ENCODE measurements around the gene HAS3. TPM values are rescaled to one million over a fixed set of nuclear protein-coding genes. Genes with fewer than 3 reads are reported as not detected.
A peak's percentile ranks its signal among the peaks of the same experiment; 100 is the strongest.

HAS3 gene
- total RNA-seq, 6 experiments from 2014 or later = 1.5 to 2.1 (median 1.5) TPM

GRCh38 chr16:69111216-69111875 is 5.9 kb downstream of the HAS3 start:
- H3K9me3 Mint-ChIP-seq = no peaks in the 10 kb centered on the region
- DNase-seq = no peak
- H3K27ac Mint-ChIP-seq = no peak overlapping the region
- H3K4me3 Mint-ChIP-seq = no peak overlapping the region
- 0 out of 2 replicates have a peak, but pooled peaks cover 4% of the 10 kb centered on the region for H3K4me1 Mint-ChIP-seq (ENCODE audit: low read depth)
- H3K27me3 Mint-ChIP-seq (ENCODE audit: insufficient read depth) = peaks cover 12% of the 10 kb centered on the region
- TF ChIP-seq, protein P1, sequence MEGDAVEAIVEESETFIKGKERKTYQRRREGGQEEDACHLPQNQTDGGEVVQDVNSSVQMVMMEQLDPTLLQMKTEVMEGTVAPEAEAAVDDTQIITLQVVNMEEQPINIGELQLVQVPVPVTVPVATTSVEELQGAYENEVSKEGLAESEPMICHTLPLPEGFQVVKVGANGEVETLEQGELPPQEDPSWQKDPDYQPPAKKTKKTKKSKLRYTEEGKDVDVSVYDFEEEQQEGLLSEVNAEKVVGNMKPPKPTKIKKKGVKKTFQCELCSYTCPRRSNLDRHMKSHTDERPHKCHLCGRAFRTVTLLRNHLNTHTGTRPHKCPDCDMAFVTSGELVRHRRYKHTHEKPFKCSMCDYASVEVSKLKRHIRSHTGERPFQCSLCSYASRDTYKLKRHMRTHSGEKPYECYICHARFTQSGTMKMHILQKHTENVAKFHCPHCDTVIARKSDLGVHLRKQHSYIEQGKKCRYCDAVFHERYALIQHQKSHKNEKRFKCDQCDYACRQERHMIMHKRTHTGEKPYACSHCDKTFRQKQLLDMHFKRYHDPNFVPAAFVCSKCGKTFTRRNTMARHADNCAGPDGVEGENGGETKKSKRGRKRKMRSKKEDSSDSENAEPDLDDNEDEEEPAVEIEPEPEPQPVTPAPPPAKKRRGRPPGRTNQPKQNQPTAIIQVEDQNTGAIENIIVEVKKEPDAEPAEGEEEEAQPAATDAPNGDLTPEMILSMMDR (IDR thresholded peaks at IDR 0.05) = no peak
- peaks cover 12% of the 10 kb centered on the region for H3K36me3 Mint-ChIP-seq (ENCODE audit: low read depth)

- Mint-ChIP-seq H3K27me3 (ENCODE audit: insufficient read depth) (peaks cover 10% of the 10 kb centered on the region), H3K4me1 (ENCODE audit: low read depth) (0 out of 2 replicates have a peak, but pooled peaks cover 4% of the 10 kb centered on the region), H3K4me3 (no peak overlapping the region), H3K27ac (no peak overlapping the region), H3K9me3 (no peaks in the 10 kb centered on the region), H3K36me3 (ENCODE audit: low read depth) (peaks cover 12% of the 10 kb centered on the region)
- DNase-seq = no peak
- TF ChIP-seq, protein P1 (IDR thresholded peaks at IDR 0.05) = no peak
Measured at GRCh38 chr16:69111876-69112230, 6.4 kb downstream of the HAS3 start.

DNA sequence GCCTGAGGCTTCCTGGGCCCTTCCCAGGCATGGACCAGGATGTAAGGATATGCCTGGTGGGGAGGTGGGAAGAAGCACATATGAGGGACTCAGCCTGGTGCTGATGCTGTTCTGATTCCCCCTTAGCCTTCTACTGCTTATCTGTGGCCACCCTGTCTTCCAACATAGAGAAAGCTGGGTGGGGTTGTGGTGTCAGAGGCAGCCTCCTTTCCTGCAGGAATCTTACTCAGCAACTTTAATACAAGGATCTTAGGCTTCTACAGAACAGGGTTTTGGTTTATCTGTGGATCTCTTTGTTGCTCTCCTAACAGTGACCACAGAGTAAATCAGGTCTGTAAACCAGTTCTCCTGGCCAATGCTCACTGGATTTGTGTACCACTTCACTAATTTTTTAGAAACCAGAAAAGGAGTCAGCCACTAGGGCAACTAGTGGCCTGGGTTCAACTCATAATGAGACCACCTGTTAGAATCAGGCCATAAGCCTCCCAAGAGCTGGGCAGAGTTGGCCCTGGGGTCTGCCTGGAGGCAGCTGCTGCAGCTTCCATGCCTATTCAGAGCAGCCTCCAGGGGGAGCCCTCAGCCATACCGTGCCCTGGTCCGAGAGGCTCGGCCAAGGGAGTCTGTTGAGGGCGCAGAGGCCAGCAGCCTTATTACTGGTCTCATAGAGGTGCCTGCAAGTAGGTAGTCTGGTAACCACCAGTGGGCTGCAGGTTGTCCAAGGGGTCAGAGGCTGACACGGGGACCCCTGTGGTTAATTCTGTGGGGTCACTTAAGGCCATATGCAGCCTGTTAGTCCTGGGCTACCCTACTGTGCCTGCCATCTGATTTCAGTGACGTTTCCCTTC is 7.1 kb downstream of the HAS3 start:
- TF ChIP-seq, protein P1 (IDR thresholded peaks at IDR 0.05) = peak; percentile 86
- Mint-ChIP-seq H3K27me3 (ENCODE audit: insufficient read depth) (peaks cover 5% of the 10 kb centered on the region), H3K9me3 (no peaks in the 10 kb centered on the region), H3K4me1 (ENCODE audit: low read depth) (no peaks in the 10 kb centered on the region), H3K27ac (no peak overlapping the region), H3K36me3 (ENCODE audit: low read depth) (peaks cover 12% of the 10 kb centered on the region), H3K4me3 (no peak overlapping the region)
- DNase-seq = no peak

- Mint-ChIP-seq H3K4me3 (no peak overlapping the region), H3K27me3 (ENCODE audit: insufficient read depth) (peaks cover 2% of the 10 kb centered on the region; the same call in 1 of the 2 replicates), H3K36me3 (ENCODE audit: low read depth) (peaks cover 19% of the 10 kb centered on the region), H3K4me1 (ENCODE audit: low read depth) (no peaks in the 10 kb centered on the region), H3K9me3 (no peaks in the 10 kb centered on the region), H3K27ac (no peak overlapping the region)
- no peak for DNase-seq
- TF ChIP-seq, protein P1 (IDR thresholded peaks at IDR 0.05) = no peak
Measured at GRCh38 chr16:69113216-69113615, 7.8 kb downstream of the HAS3 start.

DNA sequence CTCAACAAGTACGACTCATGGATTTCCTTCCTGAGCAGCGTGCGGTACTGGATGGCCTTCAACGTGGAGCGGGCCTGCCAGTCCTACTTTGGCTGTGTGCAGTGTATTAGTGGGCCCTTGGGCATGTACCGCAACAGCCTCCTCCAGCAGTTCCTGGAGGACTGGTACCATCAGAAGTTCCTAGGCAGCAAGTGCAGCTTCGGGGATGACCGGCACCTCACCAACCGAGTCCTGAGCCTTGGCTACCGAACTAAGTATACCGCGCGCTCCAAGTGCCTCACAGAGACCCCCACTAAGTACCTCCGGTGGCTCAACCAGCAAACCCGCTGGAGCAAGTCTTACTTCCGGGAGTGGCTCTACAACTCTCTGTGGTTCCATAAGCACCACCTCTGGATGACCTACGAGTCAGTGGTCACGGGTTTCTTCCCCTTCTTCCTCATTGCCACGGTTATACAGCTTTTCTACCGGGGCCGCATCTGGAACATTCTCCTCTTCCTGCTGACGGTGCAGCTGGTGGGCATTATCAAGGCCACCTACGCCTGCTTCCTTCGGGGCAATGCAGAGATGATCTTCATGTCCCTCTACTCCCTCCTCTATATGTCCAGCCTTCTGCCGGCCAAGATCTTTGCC is 9.0 kb downstream of the HAS3 start:
- H3K9me3 Mint-ChIP-seq = no peaks in the 10 kb centered on the region
- DNase-seq = no peak
- peaks cover 20% of the 10 kb centered on the region for H3K36me3 Mint-ChIP-seq (ENCODE audit: low read depth)
- no peaks in the 10 kb centered on the region for H3K4me1 Mint-ChIP-seq (ENCODE audit: low read depth)
- H3K27me3 Mint-ChIP-seq (ENCODE audit: insufficient read depth) = peaks cover 2% of the 10 kb centered on the region; the same call in 1 of the 2 replicates
- H3K27ac Mint-ChIP-seq = no peak overlapping the region
- TF ChIP-seq, protein P1 (IDR thresholded peaks at IDR 0.05) = no peak
- H3K4me3 Mint-ChIP-seq = no peak overlapping the region
